Tibial artery (tissue), 4 donors: ENCODE measurements around the gene NDUFS3.
A peak's percentile ranks its signal among the peaks of the same experiment; 100 is the strongest.
"Not testable (repeated sequence)": the region's sequence is repeated elsewhere in the genome, so short reads cannot be mapped to it uniquely, and the experiment has no call there.

Source experiments
- DNase-seq, 2 donors: peaks; one replicate each; pipeline ENCODE4 v3.0.0-alpha.2; 2019
- H3K27ac ChIP-seq, 2 donors: fragments of 200-600 bp; sonication (generic) in 1 of 2; 1 replicate in 1 of 2; 2 replicates in 1 of 2; pipeline ENCODE4 v1.5.1; 2018 to 2019; ENCODE audit warnings: mild to moderate bottlenecking in 1 of 2
- H3K27me3 ChIP-seq, 2 donors: fragments of 200-600 bp; sonication (generic) in 1 of 2; one replicate each; pipeline versions ENCODE4 v1.5.1 to v1.6.0; 2016 to 2019
- H3K36me3 ChIP-seq, 3 donors: fragments of 200-600 bp; sonication (generic) in 2 of 3; one replicate each; pipeline ENCODE4 v1.5.1; 2016 to 2019; ENCODE audit warnings: mild to moderate bottlenecking in 2 of 3
- H3K4me1 ChIP-seq, 4 donors: fragments of 200-600 bp; sonication (generic) in 2 of 4; 1 replicate in 3 of 4; 2 replicates in 1 of 4; pipeline ENCODE4 v1.5.1; 2016 to 2019
- H3K4me3 ChIP-seq, 2 donors: fragments of 200-600 bp; sonication (generic) in 1 of 2; 1 replicate in 1 of 2; 2 replicates in 1 of 2; pipeline ENCODE4 v1.5.1; 2018 to 2019; ENCODE audit warnings: mild to moderate bottlenecking in 2 of 2
- H3K9me3 ChIP-seq, 3 donors: fragments of 200-600 bp; sonication (generic) in 1 of 3; one replicate each; pipeline ENCODE4 v1.5.1; 2016 to 2019
- CTCF ChIP-seq, 2 experiments: fragments of 200-600 bp in 1 of 2; fragments of 450-650 bp in 1 of 2; IDR thresholded peaks; one replicate each; pipeline ENCODE4 v1.5.1; 2017 to 2019; ENCODE audit warnings: antibody characterized with exemption in 2 of 2, mild to moderate bottlenecking in 1 of 2, moderate library complexity in 1 of 2
- intact Hi-C: fragments of 100-400 bp; cut with DNase I; formaldehyde crosslinking; loops from one replicate; pipeline ENCODE4 v1.15.0; 2023; ENCODE audit warnings: low total_unique reads

NDUFS3 gene

DNA sequence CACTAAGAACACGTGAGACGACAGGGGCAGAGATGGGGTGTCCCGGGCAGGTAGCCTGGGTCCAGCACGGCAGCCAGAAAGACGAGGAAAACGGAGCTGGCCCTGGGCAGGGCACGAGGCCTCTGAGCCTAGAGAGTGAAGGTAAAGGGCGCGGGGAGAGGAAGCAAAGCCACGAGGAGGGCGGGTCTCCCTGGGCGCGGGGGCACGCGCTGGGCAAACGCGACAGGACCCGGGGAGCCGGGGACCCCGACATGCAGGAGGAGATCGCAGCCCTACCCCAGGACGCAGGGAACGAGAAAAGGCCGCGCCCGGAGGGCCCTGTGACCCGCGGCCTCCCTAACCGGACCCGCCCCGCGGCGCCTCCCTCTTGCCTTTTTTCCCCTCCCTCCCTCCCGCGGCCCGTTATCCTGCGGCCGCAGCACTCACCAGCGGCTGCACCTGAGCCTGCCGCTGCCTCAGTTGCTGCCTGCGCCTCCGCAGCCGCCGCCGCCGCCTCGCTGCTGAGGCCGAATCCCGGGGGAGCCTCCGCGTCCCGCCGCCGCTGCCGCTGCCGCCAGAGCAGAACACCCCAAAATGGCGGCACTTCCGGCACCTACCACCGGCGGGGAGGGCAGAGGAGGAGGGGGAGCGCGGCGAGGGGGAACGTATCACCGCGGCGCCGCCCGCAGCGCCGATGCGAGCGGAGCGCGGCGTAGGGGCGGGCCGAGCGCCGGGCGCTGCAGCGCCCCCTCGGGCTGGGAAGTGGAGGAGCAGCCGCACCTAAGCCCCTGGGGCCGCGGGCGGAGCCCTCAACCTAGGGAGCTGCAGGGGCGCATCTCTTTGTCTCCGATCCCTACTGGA, 26.1 kb upstream of the NDUFS3 start, which contains the start of gene CELF1:
TSS of gene CELF1 (minus strand) at position 567 of the 840 bp plus-strand sequence. CDS start 53,609 bp downstream, outside the sequence.
- Histone ChIP-seq H3K4me1 (peaks cover 0 to 45% (median 28%) of the 10 kb centered on the region in 4 donors), H3K27ac (peak within 1 kb of the TSS; percentile 94 to 96), H3K27me3 (no peaks in the 10 kb centered on the region), H3K9me3 (no peaks in the 10 kb centered on the region), H3K36me3 (no peaks in the 10 kb centered on the region), H3K4me3 (peak within 1 kb of the TSS; percentile 97 to 98)
- intact Hi-C loops, result loop anchor here (10.0 kb wide), 1 partner anchor 58 kb away; no protein-coding TSS in a partner anchor
- peak; percentile 91 to 93 for TF ChIP-seq CTCF (IDR thresholded peaks at IDR 0.05)
- DNase-seq, result peak; percentile 88 to 95

DNA sequence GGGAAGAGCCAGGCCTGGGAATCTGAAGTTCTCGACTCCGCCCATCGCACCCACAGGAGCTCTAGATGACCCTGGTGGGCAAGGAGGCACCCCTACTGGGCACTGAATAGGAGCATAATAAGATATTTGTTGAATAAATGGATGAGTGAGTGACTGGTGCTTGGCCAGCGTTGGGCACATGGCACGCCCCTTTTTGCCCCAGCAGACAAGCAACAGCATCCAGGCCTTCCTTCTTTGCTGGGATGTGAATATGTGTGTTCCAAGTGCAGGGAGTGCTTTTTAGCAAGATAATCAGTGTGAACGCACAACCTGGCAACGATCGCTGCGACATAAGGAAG, 25.5 kb upstream of the NDUFS3 start:
- H3K27ac ChIP-seq, result peak overlapping the region; percentile 94 to 96
- no peaks in the 10 kb centered on the region for H3K27me3 ChIP-seq
- H3K4me3 ChIP-seq, result peak overlapping the region; percentile 97 to 98
- peaks cover 0 to 39% (median 26%) of the 10 kb centered on the region in 4 donors for H3K4me1 ChIP-seq
- H3K9me3 ChIP-seq, result no peaks in the 10 kb centered on the region
- intact Hi-C loops, result loop anchor here (10.0 kb wide), 1 partner anchor 59 kb away; no protein-coding TSS in a partner anchor
- DNase-seq, result peak in 1 of 2 donors; percentile 42
- no peak for TF ChIP-seq CTCF (IDR thresholded peaks at IDR 0.05)
- H3K36me3 ChIP-seq, result no peaks in the 10 kb centered on the region

- not testable (repeated sequence) for H3K36me3 ChIP-seq, H3K27ac ChIP-seq, H3K27me3 ChIP-seq, H3K9me3 ChIP-seq, DNase-seq, H3K4me3 ChIP-seq, H3K4me1 ChIP-seq
- intact Hi-C loops, result loop anchor here (10.0 kb wide), 1 partner anchor 62 kb away; no protein-coding TSS in a partner anchor
Measured at GRCh38 chr11:47557004-47557403, 21.9 kb upstream of the NDUFS3 start.

- intact Hi-C loops, result loop anchor here (10.0 kb wide), 1 partner anchor 64 kb away; no protein-coding TSS in a partner anchor
- no peak for DNase-seq
- no peaks in the 10 kb centered on the region for H3K27me3 ChIP-seq
- TF ChIP-seq CTCF (IDR thresholded peaks at IDR 0.05), result no peak
- H3K9me3 ChIP-seq, result no peaks in the 10 kb centered on the region
- H3K27ac ChIP-seq, result no peak overlapping the region
- peaks cover 0 to 1% (median 0%) of the 10 kb centered on the region in 4 donors for H3K4me1 ChIP-seq
- H3K36me3 ChIP-seq, result no peaks in the 10 kb centered on the region
- H3K4me3 ChIP-seq, result no peak overlapping the region
Measured at GRCh38 chr11:47558695-47559094, 20.2 kb upstream of the NDUFS3 start.

- no peaks in the 10 kb centered on the region for H3K27me3 ChIP-seq
- H3K4me1 ChIP-seq, result peaks cover 0 to 10% (median 7%) of the 10 kb centered on the region in 4 donors
- TF ChIP-seq CTCF (IDR thresholded peaks at IDR 0.05), result no peak
- no peak overlapping the region for H3K27ac ChIP-seq
- H3K4me3 ChIP-seq, result no peak overlapping the region
- no peak for DNase-seq
- intact Hi-C loops, result no loop called here
- H3K9me3 ChIP-seq, result no peaks in the 10 kb centered on the region
- no peaks in the 10 kb centered on the region for H3K36me3 ChIP-seq
Measured at GRCh38 chr11:47560426-47560825, 18.4 kb upstream of the NDUFS3 start.

GRCh38 chr11:47562393-47562792, 16.5 kb upstream of the NDUFS3 start:
- H3K9me3 ChIP-seq, H3K4me3 ChIP-seq, intact Hi-C loops, H3K36me3 ChIP-seq, DNase-seq, H3K27me3 ChIP-seq, H3K27ac ChIP-seq: not testable (repeated sequence)
- peaks cover 0 to 19% (median 15%) of the 10 kb centered on the region in 4 donors for H3K4me1 ChIP-seq

DNA sequence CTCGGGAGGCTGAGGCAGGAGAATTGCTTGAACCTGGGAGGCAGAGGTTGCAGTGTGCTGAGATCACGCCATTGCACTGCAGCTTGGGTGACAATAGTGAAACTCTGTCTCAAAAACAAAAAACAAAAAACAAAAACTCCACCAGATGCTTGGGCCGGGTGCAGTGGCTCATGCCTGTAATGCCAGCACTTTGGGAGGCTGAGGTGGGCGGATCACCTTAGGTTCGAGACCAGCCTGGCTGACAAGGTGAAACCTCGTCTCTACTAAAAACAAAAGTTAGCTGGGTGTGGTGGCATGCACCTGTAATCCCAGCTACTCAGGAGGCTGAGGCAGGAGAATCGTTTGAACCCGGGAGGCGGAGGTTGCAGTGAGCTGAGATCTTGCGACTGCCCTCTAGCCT, 14.5 kb upstream of the NDUFS3 start:
- not testable (repeated sequence) for H3K4me3 ChIP-seq

More for the DNA sequence above, 14.5 kb upstream of the NDUFS3 start:
- H3K36me3 ChIP-seq, intact Hi-C loops, H3K27ac ChIP-seq, H3K27me3 ChIP-seq, H3K9me3 ChIP-seq, DNase-seq: not testable (repeated sequence)
- H3K4me1 ChIP-seq, result peaks cover 0 to 19% (median 15%) of the 10 kb centered on the region in 4 donors
